ENCODE measurements around the gene KIF21B.

Gene KIF21B

DNA sequence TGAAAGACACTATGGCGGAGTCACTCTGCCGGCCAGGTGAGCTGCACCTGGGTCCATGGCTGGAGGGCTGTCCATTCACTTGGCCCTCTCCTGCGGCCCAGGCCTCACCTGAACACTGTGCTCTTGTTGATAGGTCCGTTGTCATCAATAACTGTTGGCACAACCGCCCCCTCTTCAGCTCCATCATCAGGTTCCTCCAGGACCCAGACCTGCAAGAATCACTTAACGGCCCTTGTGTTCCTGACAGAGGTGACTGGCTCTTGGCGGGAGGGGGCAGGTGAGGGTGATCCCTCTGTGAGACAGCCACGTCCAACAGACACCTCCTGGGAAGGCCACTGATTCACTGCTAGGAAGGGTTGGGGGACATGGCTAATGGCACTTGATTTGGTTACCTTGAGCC lies 73.9 kb downstream of the KIF21B start:
- Histone ChIP-seq H3K27ac (replicated peaks) (no peak overlapping the region), H3K27me3 (ENCODE audit: insufficient read depth, poor library complexity, severe bottlenecking) (no peaks in the 10 kb centered on the region), H3K4me3 (replicated peaks; ENCODE audit: insufficient read depth, low read length) (no peak overlapping the region)
- no peak for DNase-seq (ENCODE audit: low read depth in 1 of 2, low spot score in 1 of 2)
- no peak for TF ChIP-seq SPI1 (IDR thresholded peaks at IDR 0.05; ENCODE audit: borderline replicate concordance, low read depth)
- no peak for TF ChIP-seq REST (IDR thresholded peaks at IDR 0.05; ENCODE audit: insufficient replicate concordance, low read depth)
- TF ChIP-seq CTCF (IDR thresholded peaks at IDR 0.05; ENCODE audit: insufficient read depth, low read length) = no peak
- no peak for TF ChIP-seq GABPA (IDR thresholded peaks at IDR 0.05; ENCODE audit: low read depth)
- TF ChIP-seq POLR2AphosphoS5 (IDR thresholded peaks at IDR 0.05; ENCODE audit: low read depth) = no peak

- no peak for DNase-seq (ENCODE audit: low read depth in 1 of 2, low spot score in 1 of 2)
- no peak overlapping the region for H3K4me3 ChIP-seq (replicated peaks; ENCODE audit: insufficient read depth, low read length)
- H3K27me3 ChIP-seq (ENCODE audit: insufficient read depth, poor library complexity, severe bottlenecking) = no peaks in the 10 kb centered on the region
- TF ChIP-seq REST (IDR thresholded peaks at IDR 0.05; ENCODE audit: insufficient replicate concordance, low read depth) = no peak
- no peak for TF ChIP-seq GABPA (IDR thresholded peaks at IDR 0.05; ENCODE audit: low read depth)
- no peak for TF ChIP-seq POLR2AphosphoS5 (IDR thresholded peaks at IDR 0.05; ENCODE audit: low read depth)
- no peak for TF ChIP-seq CTCF (IDR thresholded peaks at IDR 0.05; ENCODE audit: insufficient read depth, low read length)
- TF ChIP-seq SPI1 (IDR thresholded peaks at IDR 0.05; ENCODE audit: borderline replicate concordance, low read depth) = no peak
- H3K27ac ChIP-seq (replicated peaks) = no peak overlapping the region
Observed at GRCh38 chr1:200947059-200947566, 76.4 kb downstream of the KIF21B start.

GRCh38 chr1:200945111-200945510 lies 78.4 kb downstream of the KIF21B start:
- H3K27me3 ChIP-seq (ENCODE audit: insufficient read depth, poor library complexity, severe bottlenecking) = no peaks in the 10 kb centered on the region
- no peak for TF ChIP-seq SPI1 (IDR thresholded peaks at IDR 0.05; ENCODE audit: borderline replicate concordance, low read depth)
- no peak for TF ChIP-seq CTCF (IDR thresholded peaks at IDR 0.05; ENCODE audit: insufficient read depth, low read length)
- TF ChIP-seq POLR2AphosphoS5 (IDR thresholded peaks at IDR 0.05; ENCODE audit: low read depth) = no peak
- no peak for TF ChIP-seq REST (IDR thresholded peaks at IDR 0.05; ENCODE audit: insufficient replicate concordance, low read depth)
- no peak for TF ChIP-seq GABPA (IDR thresholded peaks at IDR 0.05; ENCODE audit: low read depth)

More at GRCh38 chr1:200945111-200945510, 78.4 kb downstream of the KIF21B start:
- Histone ChIP-seq H3K4me3 (replicated peaks; ENCODE audit: insufficient read depth, low read length) (no peak overlapping the region), H3K27ac (replicated peaks) (no peak overlapping the region)
- no peak for DNase-seq (ENCODE audit: low read depth in 1 of 2, low spot score in 1 of 2)

Measured in HL-60 (cell line).